HG02981 (cell line): ENCODE results near the gene CYB5RL.
"Not testable (repeated sequence)": the region's sequence is repeated elsewhere in the genome, so short reads cannot be mapped to it uniquely, and the experiment has no call there.

ENCODE experiments used
- ATAC-seq: cut with Tn5 transposase; IDR thresholded peaks from one replicate; pipeline ENCODE4 v1.9.1; 2021; ENCODE audit warnings: mild to moderate bottlenecking, moderate library complexity; ENCODE audit not compliant: unreplicated experiment

Gene CYB5RL

DNA sequence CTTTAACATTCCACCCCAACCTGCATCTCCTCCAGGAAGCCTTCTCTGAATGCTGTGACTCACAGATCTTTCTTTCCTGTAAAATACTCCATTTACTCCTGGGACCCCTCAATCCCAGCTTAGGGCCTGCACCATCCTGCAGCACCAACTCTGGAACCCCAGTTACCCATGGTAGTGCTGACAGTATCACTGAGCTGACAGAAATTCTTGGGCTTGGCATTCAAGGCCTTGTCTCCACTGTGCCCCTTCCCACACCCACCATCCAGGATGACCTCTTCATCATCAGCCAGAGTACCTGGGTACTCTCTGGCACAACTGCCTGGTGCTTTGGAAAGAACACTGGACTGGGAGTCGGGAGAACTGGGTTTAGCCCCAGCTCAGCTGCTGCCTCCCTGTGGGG lies 8.3 kb downstream of the CYB5RL start:
- ATAC-seq: no peak

DNA sequence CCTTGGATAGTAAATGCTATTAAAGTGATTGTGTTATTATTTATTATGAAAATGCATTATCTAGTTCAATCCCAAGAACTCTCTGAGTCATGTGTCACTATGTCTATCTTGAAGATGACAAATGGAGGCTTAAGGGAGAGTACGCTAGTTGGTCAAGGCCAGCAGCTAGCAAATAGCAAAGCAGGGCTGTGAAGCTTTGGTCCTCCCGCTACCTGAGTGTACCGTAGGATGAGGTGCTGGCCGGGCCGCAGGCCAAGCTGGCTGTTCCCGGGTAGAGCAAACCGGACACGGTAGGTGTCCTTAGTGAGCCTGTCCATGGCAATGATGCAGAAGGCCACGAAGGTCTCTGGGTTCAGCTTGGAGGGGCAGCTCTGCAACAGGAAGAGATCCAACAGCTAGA lies 9.3 kb downstream of the CYB5RL start:
- no peak for ATAC-seq

DNA sequence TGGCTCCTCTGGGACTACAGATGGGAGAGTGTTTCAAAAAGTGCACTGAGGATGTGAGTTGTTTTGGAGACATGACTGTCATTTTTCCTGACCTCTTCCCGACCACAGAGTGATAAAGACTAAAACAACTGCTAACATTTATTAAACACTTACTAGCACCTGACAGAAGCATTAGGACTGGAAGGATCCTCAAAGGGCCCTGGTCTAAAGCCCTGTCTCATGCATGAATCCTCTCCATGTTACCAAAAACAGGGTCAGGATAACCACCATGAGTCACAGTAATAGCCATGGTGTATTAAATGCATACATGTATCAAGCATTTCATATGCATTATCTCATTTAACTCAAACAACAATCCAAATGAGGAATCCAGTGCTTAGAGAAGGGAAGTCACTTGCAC lies 11.5 kb downstream of the CYB5RL start:
- no peak for ATAC-seq

DNA sequence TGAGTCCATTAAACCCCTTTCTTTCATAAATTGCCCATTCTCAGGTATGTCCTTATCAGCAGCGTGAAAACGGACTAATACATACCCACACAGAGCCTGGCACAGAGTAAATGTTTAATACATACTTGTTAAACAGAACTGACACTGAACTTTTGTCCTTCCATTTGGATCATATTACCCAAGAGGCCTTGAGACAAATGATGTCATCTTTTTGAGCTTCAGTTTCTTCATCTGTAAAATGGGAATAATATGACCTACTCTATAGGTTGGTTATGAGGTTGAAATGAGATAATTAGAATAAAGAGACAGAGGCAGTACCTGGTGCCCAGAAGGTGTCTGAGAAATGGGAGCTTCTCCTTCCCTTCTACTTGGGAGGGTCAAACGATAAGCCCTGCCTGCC lies 13.8 kb downstream of the CYB5RL start:
- no peak for ATAC-seq

DNA sequence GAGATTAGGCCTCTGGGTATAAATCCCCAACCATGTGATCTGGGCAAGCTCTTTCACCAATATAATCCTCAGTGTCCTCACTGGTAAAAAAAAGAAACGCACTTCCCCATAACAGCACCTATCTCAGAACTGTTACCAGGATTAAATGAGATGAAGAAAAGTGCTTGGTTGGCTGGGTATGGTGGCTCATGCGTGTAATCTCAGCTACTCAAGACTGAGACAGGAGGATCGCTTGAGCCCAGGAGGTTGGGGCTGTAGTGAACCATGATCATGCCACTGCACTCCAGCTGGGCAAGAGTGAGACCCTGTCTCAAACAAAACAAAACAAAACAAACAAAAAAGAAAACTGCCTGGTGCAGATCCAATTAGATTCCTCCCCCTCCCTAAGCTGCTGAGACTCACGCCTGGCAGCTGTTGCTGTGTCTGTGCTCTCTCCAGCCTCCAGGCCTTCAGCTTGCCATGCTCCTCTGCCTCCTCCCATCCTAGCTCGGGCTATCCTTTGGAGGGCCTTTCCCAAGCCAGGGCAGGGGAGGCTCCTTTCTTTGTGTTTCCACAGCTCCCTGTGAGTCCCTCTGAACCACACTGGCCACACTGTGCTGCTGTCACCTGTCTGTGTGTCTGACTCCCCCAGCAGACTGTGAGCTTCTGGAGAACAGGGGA lies 19.0 kb downstream of the CYB5RL start:
- no peak for ATAC-seq

DNA sequence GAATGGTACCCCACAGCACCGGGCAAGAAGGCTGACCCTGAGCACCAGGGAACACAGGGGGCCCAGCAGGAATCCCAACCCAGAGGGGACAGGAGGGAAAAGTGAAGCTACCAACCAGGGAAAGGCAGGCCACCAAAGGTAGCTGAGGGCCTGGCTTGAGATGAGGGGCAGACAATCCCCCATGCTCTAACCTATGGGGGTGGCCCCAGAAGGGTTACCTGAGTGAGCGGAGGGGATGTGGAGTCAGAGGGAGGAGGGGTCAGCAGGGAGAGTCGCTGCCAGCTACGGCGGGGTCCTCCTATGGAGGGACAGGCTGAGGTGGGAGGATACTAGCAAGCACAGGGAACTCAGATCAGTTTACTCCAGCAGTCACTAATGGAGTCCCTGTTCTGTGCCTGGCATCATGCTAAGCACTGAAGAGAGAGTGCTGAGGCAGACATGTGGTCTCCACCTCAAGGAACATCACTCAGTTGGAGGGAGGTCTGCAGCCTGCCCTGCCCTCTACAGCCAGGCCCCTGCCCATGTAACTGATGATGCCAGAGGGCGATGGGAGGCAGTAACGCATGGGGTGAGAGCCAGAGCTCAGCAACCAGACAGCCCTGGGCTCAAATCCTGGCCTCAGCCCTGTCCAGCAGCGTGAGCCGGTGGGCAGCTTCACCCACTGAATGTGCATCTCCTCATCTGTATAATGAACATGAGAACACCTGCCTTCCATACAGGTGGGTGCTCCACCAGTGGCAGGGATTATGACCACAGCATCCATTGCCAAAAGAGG lies 21.3 kb downstream of the CYB5RL start:
- no peak for ATAC-seq

DNA sequence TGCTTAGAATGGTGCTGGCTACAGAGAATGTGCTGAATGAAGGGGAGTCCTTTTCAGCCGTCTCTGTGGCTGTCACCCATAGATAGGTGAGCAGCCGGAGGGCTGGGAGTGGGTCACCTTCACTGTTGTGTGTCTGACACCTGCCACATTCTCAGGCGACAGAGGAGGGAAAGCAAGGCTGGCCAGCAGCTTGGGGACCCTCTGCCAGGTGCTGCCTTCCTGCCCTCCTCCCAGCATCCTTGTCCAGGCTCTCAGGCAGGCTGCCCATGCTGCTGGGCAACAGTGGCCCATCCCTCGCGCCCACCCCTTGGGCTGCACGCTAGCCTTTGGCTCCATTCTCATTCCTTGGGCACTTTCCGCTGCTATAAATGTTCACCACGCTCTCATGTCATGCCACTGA lies 22.1 kb downstream of the CYB5RL start:
- ATAC-seq: no peak

DNA sequence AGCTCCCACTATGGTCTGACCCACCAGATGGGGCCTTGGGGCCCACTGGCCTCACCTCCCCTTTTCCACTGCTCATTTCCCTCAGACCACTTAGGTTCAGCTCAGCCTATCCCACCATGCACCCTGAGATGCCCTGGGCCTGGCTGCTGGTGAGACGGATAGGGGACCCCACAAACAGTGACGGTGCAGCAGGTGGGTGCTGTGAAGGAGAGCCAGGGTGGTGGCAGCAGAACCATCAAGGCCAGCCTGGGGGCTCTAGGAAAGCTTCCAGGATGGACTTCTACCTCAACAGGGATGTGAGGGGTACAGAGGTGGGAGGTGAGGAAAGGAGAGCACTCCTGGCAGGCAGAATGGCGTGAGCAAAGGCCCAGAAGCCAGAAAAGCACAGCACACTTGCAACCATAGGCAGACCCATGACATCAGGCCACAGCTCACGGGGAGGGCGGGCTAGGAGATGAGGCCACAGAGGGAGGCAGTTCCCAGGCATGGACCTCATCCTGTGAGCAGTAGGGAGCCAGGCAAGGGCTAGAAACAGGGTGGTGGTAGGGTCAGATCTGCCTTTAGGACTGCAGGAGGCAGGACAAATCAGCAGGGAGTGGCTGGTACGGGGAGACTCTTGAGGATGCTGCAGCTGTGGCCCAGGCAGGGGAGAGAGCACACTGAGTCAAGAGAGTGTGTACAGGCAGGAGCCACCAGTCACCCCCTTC lies 23.1 kb downstream of the CYB5RL start:
- ATAC-seq: no peak

DNA sequence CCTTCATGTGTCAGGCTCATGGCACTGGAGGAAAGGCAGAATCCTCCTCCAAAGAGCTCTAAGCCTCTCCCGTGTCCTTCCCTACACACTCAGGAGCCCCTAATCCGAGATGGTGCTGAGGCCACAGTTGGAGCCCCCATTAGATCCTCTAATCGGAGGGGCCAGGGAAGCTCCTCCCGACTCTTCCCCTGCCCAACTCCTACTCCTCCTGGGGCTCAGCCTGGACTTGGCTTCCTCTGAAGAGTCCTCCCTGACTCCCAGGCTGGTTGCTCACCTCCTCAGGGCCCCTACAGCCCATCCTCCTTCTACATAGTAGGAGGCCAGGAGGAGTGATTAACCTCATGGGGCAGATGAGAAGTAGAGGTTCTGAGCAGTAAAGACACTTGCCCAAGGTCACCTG lies 25.7 kb downstream of the CYB5RL start:
- ATAC-seq: no peak

DNA sequence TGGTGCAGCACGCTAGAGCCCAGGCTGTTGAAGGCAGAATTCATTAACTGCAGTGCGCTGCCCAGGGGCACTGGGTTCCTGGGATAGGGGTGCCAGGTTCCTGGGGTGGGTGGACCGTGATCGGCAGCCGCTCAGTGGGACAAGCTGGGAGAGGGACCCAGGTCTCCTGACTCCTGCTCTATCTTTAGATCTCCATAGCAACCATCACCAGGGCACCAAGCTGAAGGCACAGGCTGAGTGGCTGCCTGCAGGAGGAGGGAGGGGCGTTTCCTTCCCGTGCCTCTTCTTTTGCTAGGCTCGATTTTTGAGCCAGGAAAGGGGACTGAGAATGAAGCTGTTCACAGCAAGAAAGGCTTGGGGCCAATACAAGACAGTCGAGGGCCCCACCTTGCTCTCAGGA lies 26.1 kb downstream of the CYB5RL start:
- ATAC-seq: no peak

DNA sequence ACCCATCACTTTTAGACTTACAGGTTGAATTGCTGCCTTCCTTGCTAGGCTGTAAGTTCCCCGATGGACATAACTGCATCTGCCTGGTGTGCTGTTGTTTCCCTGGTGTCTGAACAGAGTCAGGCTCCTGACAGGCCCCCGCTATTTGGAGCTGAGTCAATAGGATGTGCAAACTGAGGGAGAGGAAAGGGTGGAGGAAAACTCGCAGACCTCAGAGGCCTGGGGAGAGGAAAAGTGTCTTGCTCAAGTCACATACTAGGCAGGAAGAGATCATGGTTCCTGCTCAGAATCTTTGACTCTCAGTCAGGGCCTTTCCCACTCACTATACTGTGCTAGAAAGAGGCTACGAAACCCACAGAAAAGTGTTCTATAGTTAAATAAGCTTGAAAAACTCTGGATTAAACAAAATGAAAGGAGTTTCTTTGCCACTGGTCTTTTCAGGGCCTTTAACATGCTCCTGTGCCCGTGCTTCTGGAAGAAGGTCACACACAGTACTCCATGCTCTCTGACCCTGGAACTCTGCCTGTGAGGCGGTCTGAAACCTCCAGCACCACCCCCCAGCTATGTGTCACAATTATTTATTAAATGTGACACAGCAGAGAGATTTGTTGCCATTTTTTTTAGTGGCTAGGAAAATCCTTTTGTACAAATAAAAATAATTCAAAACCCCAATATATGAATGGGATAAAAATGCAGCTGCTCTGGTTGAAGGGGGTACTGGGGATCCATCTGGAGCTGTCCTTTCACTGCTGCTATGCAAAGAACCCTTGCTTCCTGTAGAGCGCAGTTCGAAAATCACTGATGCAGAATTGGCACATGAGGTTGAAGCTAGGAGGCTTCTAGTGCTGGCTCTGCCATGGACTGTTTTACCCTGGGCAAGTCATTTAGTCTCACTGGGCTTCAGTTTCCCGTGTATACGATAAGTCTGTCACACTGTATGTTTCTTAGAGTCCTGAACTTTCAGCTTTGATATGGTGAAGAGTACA lies 26.9 kb downstream of the CYB5RL start:
- no peak for ATAC-seq

DNA sequence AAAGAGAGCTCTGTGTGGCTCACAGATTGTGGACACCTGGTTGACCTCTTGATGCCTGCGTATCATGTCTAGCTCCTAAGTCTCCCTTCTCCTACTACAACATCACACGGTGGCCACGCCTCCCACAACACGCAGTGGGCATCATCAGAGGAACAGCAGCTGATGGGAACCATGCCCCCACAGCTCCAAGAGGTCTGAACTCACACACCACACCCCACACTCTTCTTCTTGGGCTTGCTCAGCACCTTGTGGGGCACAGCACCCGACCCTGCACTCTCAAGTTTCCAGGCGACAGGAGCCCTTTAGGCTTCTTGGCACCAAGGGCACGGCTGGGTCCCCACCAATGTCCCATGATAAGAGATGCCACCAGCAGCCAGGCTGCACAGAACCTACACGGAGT lies 28.2 kb downstream of the CYB5RL start:
- no peak for ATAC-seq

DNA sequence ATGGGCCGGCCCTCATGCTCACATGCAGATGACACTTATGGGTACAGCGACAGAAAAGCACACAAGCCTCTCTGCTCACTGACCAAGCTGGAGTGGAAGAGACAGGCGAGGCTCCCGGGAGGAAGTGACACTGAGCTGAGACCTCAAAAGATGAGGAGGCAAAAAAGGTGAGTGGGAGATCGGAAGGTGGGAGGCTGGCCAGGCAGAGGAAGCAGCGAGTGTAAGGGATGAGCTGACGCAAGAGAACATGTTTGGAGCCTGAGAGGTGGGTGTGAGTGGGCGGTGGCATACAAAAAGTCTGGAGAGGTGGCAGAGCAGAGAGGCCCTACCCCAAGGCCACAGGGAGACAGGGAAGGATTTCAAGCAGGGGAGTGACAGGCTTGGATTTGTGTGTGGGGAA lies 28.8 kb downstream of the CYB5RL start:
- ATAC-seq: no peak

DNA sequence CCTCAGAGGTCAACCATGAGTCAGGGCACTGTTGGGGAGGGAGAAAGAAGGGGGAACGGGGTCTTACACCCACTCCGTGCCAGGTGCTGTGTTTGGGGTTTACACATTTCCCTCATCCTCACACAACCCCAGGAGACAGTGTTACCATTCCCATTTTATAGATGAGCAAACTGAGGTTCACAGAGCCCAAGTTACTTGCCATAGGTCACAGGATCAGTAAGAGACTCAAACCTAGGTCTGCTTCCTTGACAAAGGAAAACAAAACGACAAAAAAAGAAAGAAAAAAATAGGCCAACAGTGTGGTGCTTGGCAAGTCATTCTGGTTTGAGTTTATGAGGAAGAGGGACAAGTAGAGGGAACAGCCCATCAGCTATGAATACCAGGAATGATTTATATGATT lies 30.8 kb downstream of the CYB5RL start:
- ATAC-seq: no peak

DNA sequence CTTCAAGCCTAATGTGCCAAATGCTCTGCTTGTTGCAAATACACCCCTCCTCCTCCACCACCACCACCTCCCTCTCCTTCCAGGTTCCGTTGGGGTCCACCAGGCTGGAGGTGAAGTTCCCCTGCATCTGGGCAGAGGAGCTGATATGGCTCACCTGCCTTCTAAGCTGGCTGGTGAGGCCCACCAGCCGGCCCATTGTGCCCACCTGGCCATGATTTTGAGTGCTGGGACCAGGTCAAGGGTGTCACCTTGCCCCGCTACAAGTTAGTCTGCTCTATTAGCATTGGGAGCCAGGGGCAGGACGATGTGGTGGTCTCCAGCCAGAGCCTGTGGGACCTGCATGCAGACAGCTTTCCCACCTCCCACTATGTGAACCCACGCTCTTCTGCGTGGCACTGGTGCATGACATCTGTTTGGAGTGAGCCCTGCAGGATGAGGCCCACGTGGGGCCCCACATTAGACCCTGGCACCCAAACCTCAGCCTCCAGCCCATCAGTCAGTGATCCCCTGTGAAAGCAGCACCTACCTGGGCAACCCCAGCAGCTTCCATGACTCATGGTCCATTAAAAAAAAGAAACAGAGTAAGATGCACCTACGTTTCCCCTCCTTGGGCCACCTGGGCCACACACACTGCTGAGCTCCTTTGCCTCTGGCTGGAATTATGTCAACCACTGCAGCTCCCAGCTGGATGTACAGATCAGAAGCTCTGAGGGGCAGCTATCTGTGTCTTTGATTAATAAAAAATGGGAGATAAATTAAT lies 31.4 kb downstream of the CYB5RL start:
- ATAC-seq: no peak

DNA sequence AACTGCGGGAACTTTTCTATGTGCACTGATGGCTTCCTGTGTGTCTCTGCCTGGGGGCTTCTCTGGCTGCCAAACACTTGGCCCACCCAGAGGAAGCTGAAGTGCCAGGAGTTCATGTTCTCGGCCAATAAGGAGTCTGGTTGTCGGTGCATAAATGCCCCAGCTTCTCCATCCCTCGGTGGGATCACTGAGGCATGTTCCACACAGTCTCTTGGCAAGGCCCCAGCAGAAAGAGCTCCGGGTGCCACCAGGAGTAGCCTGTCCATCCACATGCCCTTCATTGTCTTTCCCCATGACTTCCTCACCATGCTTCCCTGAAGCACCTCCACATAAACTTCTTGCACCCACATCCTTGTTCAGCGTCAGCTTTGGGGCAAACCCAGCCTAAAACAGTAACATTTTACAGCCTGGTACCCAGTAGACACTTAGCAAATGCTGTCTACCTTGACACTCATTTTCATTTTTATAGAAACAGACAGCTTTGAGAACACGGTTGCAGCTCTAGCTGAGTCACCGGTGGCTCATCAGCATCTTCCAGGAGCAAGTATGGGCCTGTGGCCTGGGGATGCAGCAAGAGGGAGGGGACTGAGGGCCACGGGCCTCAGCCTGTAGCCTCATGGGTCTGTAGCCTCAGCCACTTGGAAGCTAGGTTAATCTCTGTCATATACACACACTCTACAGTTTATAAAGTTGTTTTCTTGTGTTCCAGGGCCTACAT lies 32.2 kb downstream of the CYB5RL start:
- ATAC-seq: no peak

DNA sequence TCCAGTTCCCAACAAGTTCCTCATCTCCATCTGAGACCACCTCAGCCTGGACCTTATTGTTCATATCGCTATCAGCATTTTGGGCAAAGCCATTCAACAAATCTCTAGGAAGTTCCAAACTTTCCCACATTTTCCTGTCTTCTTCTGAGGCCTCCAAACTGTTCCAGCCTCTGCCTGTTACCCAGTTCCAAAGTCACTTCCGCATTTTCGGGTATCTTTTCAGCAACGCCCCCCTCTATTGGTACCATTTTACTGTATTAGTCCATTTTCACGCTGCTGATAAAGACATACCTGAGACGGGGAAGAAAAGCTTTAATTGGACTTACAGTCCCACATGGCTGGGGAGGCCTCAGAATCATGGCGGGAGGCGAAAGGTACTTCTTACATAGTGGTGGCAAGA lies 33.5 kb downstream of the CYB5RL start:
- not testable (repeated sequence) for ATAC-seq

DNA sequence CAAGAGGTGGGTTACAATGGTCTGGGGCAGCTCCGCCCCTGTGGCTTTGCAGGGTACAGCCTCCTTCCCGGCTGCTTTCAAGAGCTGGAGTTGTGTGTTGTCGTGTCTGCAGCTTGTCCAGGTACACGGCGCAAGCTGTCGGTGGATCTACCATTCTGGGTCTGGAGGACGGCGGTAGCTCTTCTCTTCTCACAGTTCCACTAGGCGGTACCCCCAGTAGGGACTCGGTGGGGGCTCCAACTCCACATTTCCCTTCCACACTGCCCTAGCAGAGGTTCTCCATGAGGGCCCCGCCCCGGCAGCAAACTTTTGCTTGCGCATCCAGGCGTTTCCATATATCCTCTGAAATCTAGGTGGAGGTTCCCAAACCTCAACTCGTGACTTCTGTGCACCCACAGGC lies 34.7 kb downstream of the CYB5RL start:
- ATAC-seq: no peak

DNA sequence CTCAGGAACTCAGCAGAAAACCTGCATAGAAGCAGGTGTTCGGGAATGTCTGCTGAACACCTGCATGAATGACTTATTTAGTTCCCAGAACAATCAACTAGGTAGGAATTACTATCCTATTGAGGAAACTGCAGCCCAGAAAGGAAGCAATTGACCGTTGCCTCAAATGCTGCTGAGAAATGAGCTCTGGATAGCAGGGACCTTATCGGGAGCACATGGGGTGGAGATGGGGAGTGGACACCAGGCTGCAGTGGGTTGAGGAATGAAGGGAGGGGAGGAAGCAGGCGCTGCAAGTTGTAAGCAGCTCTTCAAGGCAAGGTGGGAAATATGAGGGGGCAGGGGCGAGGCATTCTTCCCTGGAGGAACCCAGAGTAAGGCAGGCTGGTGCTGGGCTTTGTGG lies 36.3 kb downstream of the CYB5RL start:
- no peak for ATAC-seq

DNA sequence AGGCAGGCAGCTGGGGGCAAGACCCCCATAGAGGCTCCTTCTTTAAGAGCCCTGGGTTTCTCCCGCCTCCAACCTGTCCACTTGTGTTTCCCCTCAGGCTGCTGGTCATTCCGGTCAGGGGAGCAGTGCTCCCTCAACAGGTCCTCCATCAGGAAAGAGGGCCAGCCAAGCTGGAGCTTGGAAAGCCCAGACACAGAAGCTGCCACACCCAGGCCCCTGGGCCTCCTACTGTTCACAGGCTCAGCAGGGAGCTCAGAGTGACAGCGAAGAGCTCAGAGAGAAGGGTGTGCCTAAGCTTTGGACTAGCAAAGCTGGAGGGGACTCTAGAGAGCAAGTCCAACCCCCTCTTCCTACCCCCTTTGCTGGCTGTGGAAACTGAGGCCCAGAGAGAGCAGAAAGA lies 36.8 kb downstream of the CYB5RL start:
- no peak for ATAC-seq
